Right lung (tissue), 5 donors: ENCODE measurements around the gene ABI3. TPM values are rescaled to one million over a fixed set of nuclear protein-coding genes. Genes with fewer than 3 reads are reported as not detected.
"Not testable (repeated sequence)": the region's sequence is repeated elsewhere in the genome, so short reads cannot be mapped to it uniquely, and the experiment has no call there.

Experiments used
- DNase-seq, 2 donors: peaks; one replicate each; pipeline ENCODE4 v3.0.0-alpha.2; 2013
- polyA plus RNA-seq, 5 donors: library from polyadenylated mRNA; unstranded; fragments of 120-200 nt; gene quantifications; one replicate each; pipeline versions ENCODE4 v1.2.1 to v1.2.3, GENCODE V29; 2013; ENCODE audit warnings: inconsistent platforms in 1 of 5, low replicate concordance in 1 of 5; ENCODE audit not compliant: insufficient read length in 5 of 5, insufficient read depth in 1 of 5

The ABI3 gene
- polyA plus RNA-seq, 5 donors = 6.0 to 12.2 (median 8.0) TPM

DNA sequence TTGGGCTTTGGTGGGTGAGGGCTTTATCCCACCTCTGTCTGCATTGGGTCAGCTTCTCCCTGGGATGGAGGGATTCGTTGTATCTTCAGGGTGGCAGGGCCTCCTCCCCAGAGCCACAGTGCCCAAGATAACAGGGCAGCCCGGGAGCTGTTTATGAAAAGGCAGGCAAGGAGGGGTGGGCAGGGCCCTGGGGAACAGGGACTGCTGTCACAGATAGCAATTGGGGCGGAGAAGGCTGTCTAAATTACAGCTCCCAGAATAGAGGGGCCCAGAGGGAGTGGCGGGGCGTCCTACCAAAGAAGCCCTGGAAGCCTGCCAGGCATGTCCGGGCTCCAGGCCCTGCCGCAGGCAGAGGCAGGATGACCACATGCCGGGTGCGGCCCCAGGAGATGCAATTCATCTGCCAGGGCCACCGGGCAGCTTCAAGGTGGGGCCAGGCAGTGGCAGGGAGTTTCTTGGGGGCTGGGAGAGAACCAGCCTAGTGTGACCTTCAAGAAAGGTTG, 38.8 kb downstream of the ABI3 start:
- DNase-seq = peak; percentile 14 to 17

DNA sequence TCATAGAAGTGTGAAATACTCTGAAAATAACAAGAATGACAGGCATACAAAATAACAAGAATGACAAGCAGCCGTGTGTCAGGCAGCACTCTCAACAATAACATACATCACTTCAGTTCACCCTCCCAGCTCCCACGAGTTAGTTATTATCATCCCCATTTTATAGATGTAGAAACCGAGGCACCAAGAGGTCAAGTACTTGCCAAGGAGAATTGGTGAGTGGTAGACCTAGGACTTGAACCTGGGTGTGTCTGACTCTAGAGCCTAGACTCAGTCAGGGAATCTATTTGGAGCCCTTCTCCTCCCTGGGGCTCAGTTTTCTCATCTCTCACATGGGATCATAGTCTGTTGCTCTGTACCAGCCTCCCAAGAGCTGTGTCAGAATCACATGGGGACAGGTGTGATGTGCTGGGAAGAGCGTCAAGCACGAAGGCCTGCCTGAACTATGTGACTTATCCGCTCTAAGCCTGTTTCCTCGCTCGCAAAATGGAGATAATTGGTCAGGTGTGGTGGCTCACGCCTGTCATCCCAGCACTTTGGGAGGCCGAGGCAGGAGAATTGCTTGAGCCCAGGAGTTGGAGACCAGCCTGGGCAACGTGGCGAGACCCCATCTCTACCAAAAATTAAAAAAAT, 39.5 kb downstream of the ABI3 start:
- DNase-seq = no peak

DNA sequence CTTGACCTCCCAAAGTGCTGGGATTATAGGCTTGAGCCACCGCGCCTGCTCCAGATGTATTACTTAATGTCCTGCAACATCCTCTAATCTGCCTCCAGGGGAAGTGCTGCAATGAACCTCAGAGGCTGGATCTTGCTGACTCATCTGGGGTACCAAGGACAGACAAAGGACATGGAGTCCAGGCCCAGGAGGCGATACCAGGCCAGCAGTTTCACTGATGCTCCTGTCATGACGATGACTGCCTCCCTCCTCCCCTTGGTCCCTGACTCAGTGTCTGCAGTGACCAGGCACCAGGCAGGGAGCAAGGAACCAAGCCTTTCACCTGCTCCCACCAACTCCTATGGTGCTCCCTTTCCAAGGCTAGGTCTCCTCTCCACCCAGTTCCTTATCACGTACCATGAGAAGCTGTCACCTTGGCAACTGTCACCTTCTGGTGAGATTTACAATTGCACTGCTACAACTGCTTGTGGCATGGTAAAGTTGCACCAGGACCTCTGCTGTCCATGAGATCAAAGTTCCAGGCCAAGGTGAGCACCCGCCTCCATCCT, 41.7 kb downstream of the ABI3 start:
- no peak for DNase-seq

DNA sequence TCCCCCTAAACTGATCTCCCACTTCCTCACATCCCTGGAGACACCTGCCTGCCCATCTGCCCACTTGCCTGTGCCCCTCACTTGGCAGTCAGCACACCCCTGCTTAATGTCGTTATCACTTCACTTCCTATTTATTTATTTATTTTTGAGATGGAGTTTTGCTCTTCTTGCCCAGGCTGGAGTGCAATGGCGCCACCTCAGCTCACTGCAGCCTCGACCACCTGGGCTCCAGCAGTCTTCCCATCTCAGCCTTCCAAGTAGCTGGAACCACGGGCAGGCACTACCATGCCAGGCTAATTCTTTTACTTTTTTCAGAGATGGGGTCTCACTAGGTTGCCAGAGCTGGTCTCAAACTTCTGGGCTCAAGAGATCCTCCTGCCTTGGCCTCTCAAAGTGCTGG, 43.6 kb downstream of the ABI3 start:
- DNase-seq = no peak

DNA sequence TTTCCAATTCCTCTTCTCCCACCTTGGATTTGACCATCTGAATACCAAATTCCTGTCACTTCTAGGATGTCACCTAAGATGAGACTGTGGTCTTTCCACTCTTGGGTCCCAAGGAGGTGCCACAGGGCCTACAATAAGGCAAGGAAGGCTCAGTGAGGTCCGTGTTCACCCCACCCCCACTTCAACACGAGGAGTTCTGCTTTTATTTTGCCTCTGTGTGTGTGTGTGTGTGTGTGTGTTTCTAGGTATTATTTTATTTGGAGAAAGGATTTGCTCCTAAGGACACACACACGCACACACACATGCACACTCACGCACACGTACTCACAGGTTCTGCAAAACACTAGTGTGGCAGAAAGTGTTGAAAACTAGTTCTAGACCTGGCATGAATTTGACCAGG, 44.6 kb downstream of the ABI3 start:
- no peak for DNase-seq

DNA sequence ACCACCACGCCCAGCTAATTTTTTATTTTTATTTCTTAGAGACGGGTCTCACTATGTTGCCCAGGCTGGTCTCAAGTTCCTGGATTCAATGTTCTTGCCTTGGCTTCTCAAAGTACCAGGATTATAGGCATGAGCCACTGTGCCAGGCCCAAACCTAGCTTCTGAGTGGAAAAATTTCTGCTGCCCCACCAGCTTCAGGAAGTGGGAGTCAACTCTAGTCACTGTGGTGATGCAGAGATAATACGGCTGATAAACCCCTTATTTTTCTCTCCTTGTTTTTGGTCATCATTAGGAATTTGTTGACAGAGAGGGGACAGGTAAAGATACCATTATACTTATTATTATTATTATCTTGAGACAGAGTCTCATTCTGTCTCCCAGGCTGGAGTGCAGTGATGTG, 47.9 kb downstream of the ABI3 start:
- DNase-seq = no peak

DNA sequence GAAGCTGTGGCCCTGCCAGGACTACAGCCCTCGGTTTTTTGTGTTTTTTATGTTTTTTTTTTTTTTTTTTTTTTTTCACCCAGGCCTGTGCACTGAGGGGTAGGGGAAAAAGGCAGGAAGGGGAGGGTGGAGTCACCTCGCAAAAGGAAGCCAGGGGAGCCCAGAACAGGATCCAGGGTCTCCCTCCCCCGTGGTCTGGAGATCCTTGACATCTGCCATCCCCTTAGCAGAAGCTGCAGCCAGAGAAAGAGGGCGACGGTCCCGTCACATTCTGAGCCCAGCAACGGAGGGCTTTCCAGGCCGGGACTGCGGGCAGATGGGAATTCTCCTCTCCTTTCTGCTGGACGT, 49.1 kb downstream of the ABI3 start:
- no peak for DNase-seq

DNA sequence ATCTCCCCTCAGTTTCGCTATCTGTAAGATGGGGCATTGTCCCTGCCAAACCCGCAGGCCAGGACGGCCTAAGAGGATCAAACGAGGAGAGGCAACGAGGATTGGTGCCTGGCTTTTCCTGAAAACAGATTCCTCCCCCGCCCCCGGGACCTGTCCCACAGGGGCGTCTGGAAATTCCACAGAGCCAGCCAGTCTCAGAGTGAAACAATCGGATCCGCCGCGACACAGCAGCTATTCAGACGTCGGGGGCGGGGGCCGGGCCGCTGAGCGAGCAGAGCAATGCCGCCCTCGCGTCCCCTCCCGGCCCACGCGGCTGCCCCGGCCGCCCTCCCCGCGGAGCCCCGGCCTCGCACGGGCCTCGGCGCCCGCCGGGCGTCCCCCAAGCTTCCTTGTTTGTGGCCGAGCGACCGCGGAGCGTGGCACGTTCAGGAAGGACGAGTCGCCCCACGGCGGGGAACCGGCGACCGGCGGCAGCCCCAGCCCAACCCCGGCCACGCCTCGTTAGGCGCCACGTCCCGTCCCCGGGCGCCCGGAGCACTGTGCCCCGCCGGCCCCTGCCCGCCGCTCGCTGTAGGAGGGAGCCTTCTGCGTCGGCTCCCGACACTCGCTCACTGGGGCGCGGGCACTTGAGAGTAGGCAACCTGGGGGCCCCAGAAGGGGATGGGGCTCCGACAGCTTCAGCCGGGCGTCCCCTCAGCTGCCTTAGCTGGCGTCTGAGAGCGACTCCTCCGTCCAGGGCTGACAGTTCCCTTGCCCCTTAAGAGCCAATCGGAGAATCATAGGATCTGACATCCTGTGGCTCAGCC, 49.7 kb downstream of the ABI3 start:
- DNase-seq = peak; percentile 29 to 32

DNA sequence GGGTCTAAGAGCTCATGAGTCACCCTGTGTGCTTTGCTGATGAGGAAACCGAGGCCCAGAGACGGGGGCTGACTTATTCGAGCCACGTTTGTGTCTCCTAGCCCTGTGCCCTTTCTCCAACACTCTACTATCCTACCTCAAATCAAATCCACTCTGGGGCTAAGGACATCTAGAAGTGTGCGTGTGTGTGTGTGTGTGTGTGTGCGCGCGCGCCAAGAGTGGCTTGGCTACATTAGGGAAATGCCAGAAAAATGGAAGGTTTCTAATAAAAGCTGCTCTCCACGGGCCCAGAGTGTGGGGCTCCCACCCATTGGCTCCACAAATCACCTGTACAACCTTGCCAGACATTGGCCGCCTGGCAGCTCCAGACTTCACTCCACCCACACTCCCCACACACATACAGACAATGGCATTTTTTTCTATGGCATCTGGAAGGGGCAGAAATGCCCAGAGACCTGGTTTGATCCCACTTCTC, 50.3 kb downstream of the ABI3 start:
- no peak for DNase-seq

DNA sequence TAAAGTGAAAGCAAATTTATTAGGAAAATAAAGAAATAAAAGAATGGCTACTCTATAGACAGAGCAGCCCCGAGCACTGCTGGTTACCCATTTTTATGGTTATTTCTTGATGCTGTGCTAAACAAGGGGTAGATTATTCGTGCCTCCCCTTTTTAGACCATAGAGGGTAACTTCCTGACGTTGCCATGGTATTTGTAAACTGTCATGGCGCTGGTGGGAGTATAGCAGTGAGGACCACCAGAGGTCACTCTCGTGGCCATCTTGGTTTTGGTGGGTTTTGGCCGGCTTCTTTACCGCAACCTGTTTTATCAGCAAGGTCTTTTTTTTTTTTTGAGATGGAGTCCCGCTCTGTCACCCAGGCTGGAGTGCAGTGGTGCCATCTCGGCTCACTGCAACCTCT, 51.0 kb downstream of the ABI3 start:
- not testable (repeated sequence) for DNase-seq

DNA sequence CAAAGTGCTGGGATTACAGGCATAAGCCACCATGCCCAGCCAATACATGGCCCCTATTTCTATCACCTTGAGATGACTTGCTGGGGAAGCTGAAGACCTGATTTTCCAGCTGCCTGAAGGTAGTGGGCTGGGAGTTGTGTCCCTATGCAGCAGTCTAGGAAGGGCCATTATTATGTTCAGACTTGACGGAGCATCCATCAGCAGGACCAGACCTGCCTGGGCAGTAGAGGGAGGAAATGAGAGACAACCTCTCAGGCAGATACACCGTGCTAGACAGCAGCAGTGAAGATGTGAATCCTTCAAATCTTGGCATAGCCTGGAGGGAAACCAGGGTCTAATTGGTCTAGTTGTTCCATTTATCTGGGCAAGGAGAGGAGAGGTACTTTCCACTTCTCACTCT, 55.7 kb downstream of the ABI3 start:
- DNase-seq = no peak

DNA sequence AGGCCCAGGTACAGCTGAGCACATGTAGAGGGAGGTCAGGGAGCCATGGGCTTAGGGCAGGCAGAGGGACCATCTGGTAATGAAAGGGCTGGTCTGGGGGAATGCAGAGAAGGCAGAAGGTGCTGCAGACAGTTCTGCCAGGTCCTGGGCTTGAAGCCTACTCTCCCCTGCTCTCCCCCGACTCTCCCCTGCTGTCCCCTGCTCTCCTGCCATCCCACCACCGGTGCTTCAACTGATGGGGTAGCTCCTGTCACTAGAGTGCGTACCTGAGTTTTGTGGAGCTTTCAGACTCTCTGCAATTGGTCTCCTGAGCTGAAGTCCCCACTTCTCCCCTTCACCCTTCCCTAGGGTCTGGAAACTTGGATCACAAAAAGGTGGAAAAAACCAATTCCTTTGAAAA, 57.4 kb downstream of the ABI3 start:
- DNase-seq = no peak

DNA sequence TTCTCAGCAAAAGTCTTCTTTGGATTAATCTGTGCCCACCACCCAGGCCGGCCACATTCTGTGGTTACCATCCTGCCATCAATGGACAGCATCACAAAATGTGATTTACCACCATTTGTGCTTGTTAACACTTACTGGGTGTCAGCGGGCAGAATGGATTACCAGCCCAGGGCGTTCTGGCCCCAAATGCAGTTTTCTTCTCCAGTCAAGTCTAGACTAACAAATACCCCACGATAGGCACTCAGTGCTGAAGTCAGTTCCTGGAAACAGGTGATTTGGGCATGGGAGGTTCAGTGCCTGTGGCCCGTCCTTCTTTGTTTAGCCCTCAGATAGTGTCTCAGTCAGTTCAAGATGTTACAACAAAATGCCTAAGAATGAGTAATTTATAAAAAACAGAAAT, 58.8 kb downstream of the ABI3 start:
- DNase-seq = no peak

Other genes with a start within 250 kb of the ABI3 start
- gene GIP, start 242.1 kb upstream of the ABI3 start, polyA plus RNA-seq = under 1 TPM in 1 of 5 donors, not detected in 4; 0.14 TPM
- 10 to 100 TPM; 21.1 to 28.9 (median 26.1) TPM for gene IGF2BP1, start 213.3 kb upstream of the ABI3 start, polyA plus RNA-seq
- under 1 TPM; 0.41 to 0.76 (median 0.72) TPM for gene B4GALNT2, start 77.9 kb upstream of the ABI3 start, polyA plus RNA-seq
- gene GNGT2, start 133 bp upstream of the ABI3 start, polyA plus RNA-seq = 1 to 10 TPM; 2.9 to 3.4 (median 3.1) TPM
- gene PHOSPHO1, start 20.1 kb downstream of the ABI3 start, polyA plus RNA-seq = 1 to 10 TPM; 2.8 to 6.2 (median 4.2) TPM
- gene ZNF652, start 151.5 kb downstream of the ABI3 start, polyA plus RNA-seq = 10 to 100 TPM; 24.3 to 30.4 (median 28.9) TPM
- 100 to 1,000 TPM; 164 to 189 (median 167) TPM for gene PHB1, start 204.2 kb downstream of the ABI3 start, polyA plus RNA-seq